Nephron progenitor cell (in vitro differentiated cells): ENCODE data around the gene AP1S1.

ENCODE experiments used
- DNase-seq: peaks from one replicate; pipeline ENCODE4 v3.0.0; 2021
- H3K27ac Mint-ChIP-seq: 2 replicates; pipeline ENCODE4 v1.8.0; 2021; ENCODE audit warnings: mild to moderate bottlenecking, moderate library complexity, mixed read lengths
- H3K27me3 Mint-ChIP-seq: 2 replicates; pipeline ENCODE4 v1.8.0; 2021; ENCODE audit warnings: mild to moderate bottlenecking, low read depth, mixed read lengths; ENCODE audit not compliant: poor library complexity
- H3K36me3 Mint-ChIP-seq: 2 replicates; pipeline ENCODE4 v1.8.0; 2021; ENCODE audit warnings: low read depth, mixed read lengths
- H3K4me1 Mint-ChIP-seq: 2 replicates; pipeline ENCODE4 v1.8.0; 2021; ENCODE audit warnings: mixed read lengths
- H3K4me3 Mint-ChIP-seq: 2 replicates; pipeline ENCODE4 v1.8.0; 2021; ENCODE audit warnings: mild to moderate bottlenecking, moderate library complexity, mixed read lengths
- H3K9me3 Mint-ChIP-seq: 2 replicates; pipeline ENCODE4 v1.8.0; 2021; ENCODE audit warnings: mild to moderate bottlenecking, moderate library complexity, mixed read lengths
- TF ChIP-seq, protein P1 (sequence below): fragments of 200-600 bp; sonication (generic); IDR thresholded peaks from 2 replicates; pipeline ENCODE4 v1.5.0; 2021; ENCODE audit warnings: antibody characterized with exemption

The AP1S1 gene

DNA sequence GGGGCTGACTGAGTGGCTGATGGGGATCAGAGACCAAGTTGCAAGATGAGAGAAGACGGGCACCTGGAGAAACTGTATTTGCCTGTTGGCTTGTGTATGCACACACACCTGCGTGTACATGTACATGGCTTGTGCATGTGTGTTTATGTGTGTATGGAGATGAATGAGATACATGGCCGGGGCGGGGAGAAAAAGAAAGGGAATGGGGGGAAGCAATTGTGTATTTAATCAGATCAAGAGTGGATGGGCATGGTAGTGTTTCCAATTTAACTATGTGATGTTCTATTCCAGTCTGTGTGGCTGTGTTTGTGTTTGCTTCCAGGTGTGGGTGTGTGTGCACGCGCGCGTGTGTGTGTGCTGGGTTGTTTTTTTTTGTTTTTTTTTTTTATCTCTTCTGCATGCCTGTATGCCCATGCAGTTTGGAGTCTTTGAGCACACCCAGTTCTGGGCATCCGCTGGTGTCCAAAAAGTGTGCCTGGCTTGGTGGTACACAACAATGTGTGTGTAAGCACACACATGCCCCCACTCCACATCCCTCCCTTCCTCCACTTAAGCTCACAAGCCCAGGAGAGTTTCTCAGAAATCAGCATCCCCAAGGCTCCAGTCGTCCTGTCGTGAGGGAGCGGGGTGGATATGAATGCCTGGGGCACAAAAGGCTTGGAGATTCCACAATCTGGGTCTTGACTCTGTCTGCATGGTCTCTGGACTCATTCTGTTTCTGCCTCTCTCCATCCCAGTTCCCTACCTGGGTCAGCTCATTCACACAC is 13.6 kb downstream of the AP1S1 start:
- TF ChIP-seq, protein P1, sequence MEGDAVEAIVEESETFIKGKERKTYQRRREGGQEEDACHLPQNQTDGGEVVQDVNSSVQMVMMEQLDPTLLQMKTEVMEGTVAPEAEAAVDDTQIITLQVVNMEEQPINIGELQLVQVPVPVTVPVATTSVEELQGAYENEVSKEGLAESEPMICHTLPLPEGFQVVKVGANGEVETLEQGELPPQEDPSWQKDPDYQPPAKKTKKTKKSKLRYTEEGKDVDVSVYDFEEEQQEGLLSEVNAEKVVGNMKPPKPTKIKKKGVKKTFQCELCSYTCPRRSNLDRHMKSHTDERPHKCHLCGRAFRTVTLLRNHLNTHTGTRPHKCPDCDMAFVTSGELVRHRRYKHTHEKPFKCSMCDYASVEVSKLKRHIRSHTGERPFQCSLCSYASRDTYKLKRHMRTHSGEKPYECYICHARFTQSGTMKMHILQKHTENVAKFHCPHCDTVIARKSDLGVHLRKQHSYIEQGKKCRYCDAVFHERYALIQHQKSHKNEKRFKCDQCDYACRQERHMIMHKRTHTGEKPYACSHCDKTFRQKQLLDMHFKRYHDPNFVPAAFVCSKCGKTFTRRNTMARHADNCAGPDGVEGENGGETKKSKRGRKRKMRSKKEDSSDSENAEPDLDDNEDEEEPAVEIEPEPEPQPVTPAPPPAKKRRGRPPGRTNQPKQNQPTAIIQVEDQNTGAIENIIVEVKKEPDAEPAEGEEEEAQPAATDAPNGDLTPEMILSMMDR = no peak
- H3K9me3 Mint-ChIP-seq = no peaks in the 10 kb centered on the region
- no peaks in the 10 kb centered on the region for H3K36me3 Mint-ChIP-seq
- DNase-seq = no peak
- peaks cover 96% of the 10 kb centered on the region for H3K27me3 Mint-ChIP-seq
- peak overlapping the region; percentile 71 for H3K4me3 Mint-ChIP-seq
- H3K27ac Mint-ChIP-seq = no peak overlapping the region
- peaks cover 74% of the 10 kb centered on the region for H3K4me1 Mint-ChIP-seq

DNA sequence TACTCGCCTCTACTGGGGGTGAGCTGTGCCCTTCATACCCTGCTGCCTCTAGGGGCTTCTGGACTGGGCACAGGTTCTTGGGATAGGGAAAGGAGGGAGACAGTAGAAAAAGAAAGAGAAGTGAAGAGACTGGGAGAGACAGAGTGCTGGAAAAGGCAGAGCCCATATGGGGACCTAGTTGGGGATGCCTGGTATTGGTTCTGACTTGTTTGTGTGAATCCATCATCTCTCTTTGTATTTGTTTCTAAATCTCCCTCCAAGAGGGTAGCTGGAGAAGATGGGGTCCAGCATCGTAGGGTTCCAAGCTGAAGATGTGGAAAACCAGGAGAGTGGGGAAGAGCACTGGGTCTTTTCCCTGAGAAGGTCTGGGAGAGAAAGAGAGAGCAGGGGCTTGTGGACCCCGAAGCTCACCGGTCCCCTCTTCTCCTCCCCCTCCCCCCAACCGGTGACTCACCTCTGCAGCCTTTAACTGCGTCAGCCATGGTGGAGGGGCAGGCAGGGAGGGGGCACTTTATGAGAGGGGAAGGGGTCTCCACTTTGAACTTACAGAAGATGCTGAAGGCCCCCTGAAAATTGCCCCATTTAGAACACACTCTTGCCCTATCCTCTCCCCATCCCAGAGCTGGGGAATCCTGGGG is 14.3 kb downstream of the AP1S1 start:
- Mint-ChIP-seq H3K4me3 (peak overlapping the region; percentile 47), H3K27me3 (peaks cover 97% of the 10 kb centered on the region), H3K4me1 (peaks cover 76% of the 10 kb centered on the region)

DNA sequence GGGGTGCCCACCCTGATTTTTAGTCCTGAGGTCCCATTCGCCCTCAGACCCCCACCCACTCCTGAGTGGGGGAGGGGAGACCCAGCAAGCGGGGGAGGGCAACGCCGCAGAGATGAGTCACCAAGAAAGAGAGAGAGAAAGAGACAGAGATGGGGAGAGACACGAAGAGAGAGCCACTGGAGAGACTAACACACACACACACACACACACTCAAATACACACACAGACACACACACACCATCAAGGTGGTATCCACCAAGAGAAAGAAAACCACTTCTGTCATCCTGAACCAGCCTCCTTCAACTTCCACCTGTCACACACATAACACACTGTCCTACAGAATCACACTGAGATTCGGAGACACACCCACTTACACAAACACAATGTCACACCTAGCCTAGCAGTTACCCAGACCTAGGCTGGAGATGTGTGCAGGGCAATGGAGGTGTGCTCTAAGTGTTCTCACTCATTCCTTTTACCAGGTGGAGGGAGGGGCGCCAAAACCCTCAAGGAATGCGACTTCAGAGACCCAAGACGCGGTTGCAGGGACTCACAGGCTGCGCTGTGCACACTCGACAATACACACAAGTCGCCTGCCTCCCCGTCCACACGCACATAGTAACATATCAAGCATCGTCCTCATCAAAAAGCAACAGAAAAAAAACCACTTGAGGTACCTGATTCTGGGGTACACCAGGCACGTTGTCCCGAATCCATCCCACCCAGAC is 15.0 kb downstream of the AP1S1 start:
- Mint-ChIP-seq H3K9me3 (no peaks in the 10 kb centered on the region), H3K36me3 (no peaks in the 10 kb centered on the region), H3K27me3 (peaks cover 100% of the 10 kb centered on the region), H3K4me3 (no peak overlapping the region), H3K27ac (no peak overlapping the region), H3K4me1 (peaks cover 81% of the 10 kb centered on the region)
- no peak for DNase-seq
- TF ChIP-seq, protein P1 = no peak

More for the DNA sequence above, 14.3 kb downstream of the AP1S1 start:
- Mint-ChIP-seq H3K36me3 (no peaks in the 10 kb centered on the region), H3K9me3 (no peaks in the 10 kb centered on the region), H3K27ac (no peak overlapping the region)
- DNase-seq = no peak
- TF ChIP-seq, protein P1 = no peak

DNA sequence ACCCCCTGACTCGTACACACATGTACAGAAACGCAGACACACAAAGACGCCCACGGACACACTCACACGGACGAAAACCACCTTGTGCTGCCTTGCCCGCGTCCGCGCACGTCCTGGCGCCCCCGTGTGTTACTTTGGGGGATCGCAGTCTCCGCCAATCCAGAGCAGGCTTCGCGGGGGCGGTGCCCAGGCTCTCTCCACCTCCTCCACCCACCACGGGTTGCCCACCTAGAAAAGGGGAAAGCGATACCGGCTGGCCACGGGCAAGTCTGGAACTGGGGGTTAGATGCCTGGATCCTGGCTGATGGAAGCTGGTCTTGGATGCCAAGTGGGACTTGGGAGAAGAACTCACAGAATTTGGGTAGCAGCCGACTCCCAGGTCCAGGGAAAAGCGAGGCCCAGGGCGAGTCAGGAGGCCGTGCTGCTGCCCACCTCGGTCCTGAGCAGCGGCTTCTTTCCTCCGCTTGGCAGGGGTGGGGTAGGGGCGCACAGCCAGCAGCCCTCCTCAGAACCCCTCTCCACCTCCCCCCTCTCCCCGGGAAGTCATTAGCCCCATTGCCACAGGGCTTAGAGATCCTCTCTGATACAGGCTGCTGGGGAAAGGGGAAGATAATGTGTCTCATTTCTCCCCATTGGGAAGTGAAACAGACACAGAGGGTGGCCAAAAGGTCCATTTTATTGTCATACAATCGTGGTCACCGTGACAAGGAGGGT is 15.7 kb downstream of the AP1S1 start:
- Mint-ChIP-seq H3K36me3 (no peaks in the 10 kb centered on the region), H3K9me3 (no peaks in the 10 kb centered on the region), H3K27me3 (peaks cover 100% of the 10 kb centered on the region), H3K4me3 (no peak overlapping the region), H3K4me1 (peaks cover 76% of the 10 kb centered on the region), H3K27ac (no peak overlapping the region)
- peak; percentile 93 for DNase-seq
- TF ChIP-seq, protein P1 = peak; percentile 85

DNA sequence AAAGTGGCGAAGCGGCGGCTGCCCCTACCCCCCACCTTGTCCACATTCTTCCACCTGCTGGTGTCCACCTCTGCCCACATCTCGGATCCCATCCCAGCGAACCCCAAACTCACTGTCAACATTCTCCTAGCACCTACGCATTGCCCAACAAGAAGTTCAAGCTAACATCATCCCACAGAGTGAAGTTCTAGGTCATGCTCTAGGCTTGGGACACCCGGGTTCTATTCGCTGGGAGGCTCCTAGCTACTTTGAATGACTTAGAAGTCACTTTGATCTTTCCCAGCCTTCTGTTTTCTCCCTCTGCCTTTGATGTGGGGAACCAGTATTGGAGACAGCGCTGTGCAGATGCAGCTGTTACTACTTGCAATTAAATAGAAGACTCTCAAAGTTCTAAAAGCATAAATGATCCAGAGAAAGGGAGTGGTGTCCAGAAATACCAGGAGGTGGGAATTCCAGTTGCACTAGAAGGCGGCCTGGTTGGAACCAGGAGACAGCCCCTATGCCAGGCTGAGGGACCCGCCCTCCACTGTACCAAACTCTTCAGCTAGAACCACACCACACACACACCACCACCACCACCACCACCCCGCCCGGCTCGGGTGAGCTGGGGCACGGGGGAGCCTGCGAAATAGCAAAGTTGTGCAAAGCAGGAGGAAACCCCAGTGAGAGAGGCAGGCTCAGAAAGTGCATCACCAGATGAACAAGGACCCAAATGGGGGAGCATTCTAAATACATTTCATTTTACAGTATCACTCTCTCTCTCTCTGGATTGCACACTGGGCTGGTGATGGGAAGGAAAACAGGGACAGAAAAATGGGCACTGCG is 16.6 kb downstream of the AP1S1 start:
- Mint-ChIP-seq H3K9me3 (no peaks in the 10 kb centered on the region), H3K4me3 (peak overlapping the region; percentile 12), H3K36me3 (no peaks in the 10 kb centered on the region), H3K4me1 (peaks cover 68% of the 10 kb centered on the region), H3K27me3 (peaks cover 100% of the 10 kb centered on the region), H3K27ac (no peak overlapping the region)
- no peak for DNase-seq
- TF ChIP-seq, protein P1 = no peak
